MM.1S (cell line): ENCODE data around the gene PCGF1.

Experiments
- CTCF ChIP-seq: fragments of 300-600 bp; sonication (generic); IDR thresholded peaks from 2 replicates; pipeline ENCODE4 v1.5.1; 2016; ENCODE audit warnings: antibody characterized with exemption, low read length, mixed read lengths
- EZH2 ChIP-seq: fragments of 300-600 bp; sonication (generic); optimal IDR thresholded peaks from 2 replicates; pipeline ENCODE3; 2017; ENCODE audit warnings: low read depth, mild to moderate bottlenecking, antibody characterized with exemption, low read length, mixed read lengths
- EZH2phosphoT487 ChIP-seq: fragments of 300-600 bp; sonication (generic); IDR thresholded peaks from 2 replicates; pipeline ENCODE4 v1.6.1; 2018; ENCODE audit warnings: antibody characterized with exemption, low read length

- TF ChIP-seq CTCF: no peak
- no peak for TF ChIP-seq EZH2phosphoT487
- no peak for TF ChIP-seq EZH2
Measured at GRCh38 chr2:74551942-74552913, 44.7 kb upstream of the PCGF1 start.
